SK-N-SH treated with all-trans-retinoic acid at 6 μM for 48 hours (cell line): Measurements from ENCODE around the gene CCDC183.
"Not testable (repeated sequence)": the region's sequence is repeated elsewhere in the genome, so short reads cannot be mapped to it uniquely, and the experiment has no call there.

Experiments used
- ATAC-seq: fragments of 200-7000 bp; cut with Tn5 transposase; 3 replicates; pipeline ENCODE4 v1.9.1; 2020; ENCODE audit warnings: mild to moderate bottlenecking, moderate library complexity
- ESRRG ChIP-seq: fragments of 250-450 bp; sonication (Bioruptor Pico); IDR thresholded peaks from 2 replicates; pipeline ENCODE4 v1.6.1; 2021; ENCODE audit warnings: mild to moderate bottlenecking
- GLIS3 ChIP-seq: fragments of 250-450 bp; sonication (Bioruptor Pico); IDR thresholded peaks from 2 replicates; pipeline ENCODE4 v1.5.0; 2020; ENCODE audit warnings: mild to moderate bottlenecking, moderate library complexity
- ISL1 ChIP-seq: fragments of 250-450 bp; sonication (Bioruptor Pico); IDR thresholded peaks from 2 replicates; pipeline ENCODE4 v2.1.2; 2022; ENCODE audit warnings: mild to moderate bottlenecking, moderate library complexity
- PATZ1 ChIP-seq: fragments of 250-450 bp; sonication (Bioruptor Pico); IDR thresholded peaks from 2 replicates; pipeline ENCODE4 v1.8.0; 2020; ENCODE audit warnings: mild to moderate bottlenecking, moderate library complexity, borderline replicate concordance
- POU6F1 ChIP-seq: fragments of 250-450 bp; sonication (Bioruptor Pico); IDR thresholded peaks from 2 replicates; pipeline ENCODE4 v1.8.0; 2021; ENCODE audit warnings: low read depth, mild to moderate bottlenecking, moderate library complexity, borderline replicate concordance
- PPARA ChIP-seq: fragments of 250-450 bp; sonication (Bioruptor Pico); IDR thresholded peaks from 2 replicates; pipeline ENCODE4 v1.5.0; 2020; ENCODE audit warnings: mild to moderate bottlenecking, borderline replicate concordance
- RARB ChIP-seq: fragments of 250-450 bp; sonication (Bioruptor Pico); IDR thresholded peaks from 2 replicates; pipeline ENCODE4 v1.8.0; 2021; ENCODE audit warnings: mild to moderate bottlenecking, moderate library complexity
- TSHZ2 ChIP-seq: fragments of 250-450 bp; sonication (Bioruptor Pico); IDR thresholded peaks from 2 replicates; pipeline ENCODE4 v1.5.0; 2020; ENCODE audit warnings: mild to moderate bottlenecking, moderate library complexity
- ZC3H10 ChIP-seq: fragments of 250-450 bp; sonication (Bioruptor Pico); IDR thresholded peaks from 2 replicates; pipeline ENCODE4 v1.5.1; 2021; ENCODE audit warnings: mild to moderate bottlenecking, moderate library complexity
- ZFP3 ChIP-seq: fragments of 250-450 bp; sonication (Bioruptor Pico); IDR thresholded peaks from 2 replicates; pipeline ENCODE4 v1.5.0; 2020; ENCODE audit warnings: mild to moderate bottlenecking, moderate library complexity
- ZFP30 ChIP-seq: fragments of 450-650 bp; formaldehyde crosslinking; IDR thresholded peaks from 2 replicates; pipeline ENCODE4 v1.5.0; 2022; ENCODE audit warnings: mild to moderate bottlenecking, moderate library complexity
- ZNF70 ChIP-seq: fragments of 450-650 bp; formaldehyde crosslinking; IDR thresholded peaks from 2 replicates; pipeline ENCODE4 v1.5.0; 2020; ENCODE audit warnings: mild to moderate bottlenecking, moderate library complexity
- ZNF8 ChIP-seq: fragments of 450-650 bp; formaldehyde crosslinking; IDR thresholded peaks from 2 replicates; pipeline ENCODE4 v1.5.0; 2020; ENCODE audit warnings: mild to moderate bottlenecking, moderate library complexity

The CCDC183 gene

GRCh38 chr9:136840877-136841645, 44.9 kb downstream of the CCDC183 start (continued):
- no peak for TF ChIP-seq TSHZ2 (CRISPR knock-in tag)

- ATAC-seq = peak; percentile 8
Observed at GRCh38 chr9:136841646-136842379, 45.7 kb downstream of the CCDC183 start.

- TF ChIP-seq ZNF70 (CRISPR knock-in tag) = peak; percentile 73
- TF ChIP-seq, all 23 proteins: peak for 1; not testable (repeated sequence) for 22
Observed at GRCh38 chr9:136842380-136842948, 46.3 kb downstream of the CCDC183 start, which contains the start of gene AJM1. AJM1 (plus strand) TSS chr9:136842478; CDS start chr9:136844415, 1,937 bp downstream.

GRCh38 chr9:136843159-136843800, 47.1 kb downstream of the CCDC183 start:
- ATAC-seq = not testable (repeated sequence)

More at GRCh38 chr9:136842380-136842948, 46.3 kb downstream of the CCDC183 start, which contains the start of gene AJM1:
- ATAC-seq = peak; percentile 85

GRCh38 chr9:136843801-136844740, 47.9 kb downstream of the CCDC183 start:
- not testable (repeated sequence) for ATAC-seq

- ATAC-seq = no peak
- TF ChIP-seq ZNF8 (CRISPR knock-in tag) (no peak), GLIS3 (no peak), ZFP30 (CRISPR knock-in tag) (no peak), ZC3H10 (CRISPR knock-in tag) (no peak), POU6F1 (CRISPR knock-in tag) (no peak), PATZ1 (CRISPR knock-in tag) (no peak), RARB (no peak), PPARA (CRISPR knock-in tag) (no peak), TSHZ2 (CRISPR knock-in tag) (no peak), ESRRG (CRISPR knock-in tag) (no peak), ISL1 (no peak), ZFP3 (no peak)
Observed at GRCh38 chr9:136844761-136845464, 48.8 kb downstream of the CCDC183 start.
